BLaER1 treated with 17β-estradiol and CSF1 and Interleukin-3, amounts not matched to agents 10 nM and 100 nM (cell line): ENCODE measurements around the gene CD300LF.
A peak's percentile ranks its signal among the peaks of the same experiment; 100 is the strongest.

Experiments used
- H3K27ac ChIP-seq, 11 experiments: shearing (Covaris generic); formaldehyde crosslinking; 2 replicates each; pipeline ENCODE4 v1.8.1; 2022
- H3K27me3 ChIP-seq, 11 experiments: shearing (Covaris generic); formaldehyde crosslinking; 2 replicates each; pipeline ENCODE4 v1.8.1; 2022
- H3K36me3 ChIP-seq, 11 experiments: shearing (Covaris generic); formaldehyde crosslinking; 2 replicates each; pipeline ENCODE4 v1.8.1; 2022
- H3K4me1 ChIP-seq, 10 experiments: shearing (Covaris generic); formaldehyde crosslinking; 2 replicates each; pipeline ENCODE4 v1.8.1; 2022
- H3K4me2 ChIP-seq, 11 experiments: shearing (Covaris generic); formaldehyde crosslinking; 2 replicates each; pipeline ENCODE4 v1.8.1; 2022
- H3K4me3 ChIP-seq, 10 experiments: shearing (Covaris generic); formaldehyde crosslinking; 2 replicates each; pipeline ENCODE4 v1.8.1; 2022
- H3K9ac ChIP-seq, 11 experiments: shearing (Covaris generic); formaldehyde crosslinking; 2 replicates each; pipeline ENCODE4 v1.8.1; 2022
- H3K9me3 ChIP-seq, 11 experiments: shearing (Covaris generic); formaldehyde crosslinking; replicated peaks in 1 of 11; 2 replicates each; pipeline ENCODE4 v1.8.1; 2022
- H4K20me1 ChIP-seq, 11 experiments: shearing (Covaris generic); formaldehyde crosslinking; 2 replicates each; pipeline ENCODE4 v1.8.1; 2022
- Cebpa-rat ChIP-seq, 11 experiments: shearing (Covaris generic); IDR thresholded peaks; 2 replicates each; pipeline ENCODE4 v1.8.1; 2022

The CD300LF gene

DNA sequence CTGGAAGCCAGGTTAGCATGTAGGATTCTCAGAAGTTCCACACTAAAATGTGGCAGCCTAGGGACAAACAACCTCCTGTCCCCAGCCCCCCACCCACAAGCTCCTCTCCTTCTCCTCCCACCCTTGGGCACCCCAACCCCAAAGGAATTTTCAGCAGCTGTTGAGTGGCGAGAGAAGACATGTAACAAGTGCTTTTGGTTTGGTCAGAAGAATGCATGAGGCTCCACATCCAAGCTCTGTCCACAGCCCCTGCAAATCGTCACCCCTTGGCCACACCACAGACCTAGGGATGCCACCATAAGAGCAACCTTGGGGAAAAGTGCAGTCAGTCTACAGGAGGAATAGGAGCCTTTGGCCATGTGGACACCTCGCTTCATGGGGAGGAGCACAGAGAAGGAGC, 12.4 kb upstream of the CD300LF start:
- Histone ChIP-seq H3K9me3 (no peaks in the 10 kb centered on the region; a peak in 1 of 22 replicates), H3K9ac (no peak overlapping the region), H4K20me1 (no peaks in the 10 kb centered on the region), H3K27ac (no peak overlapping the region), H3K36me3 (no peaks in the 10 kb centered on the region), H3K27me3 (no peaks in the 10 kb centered on the region), H3K4me1 (peaks cover under 1 to 26% (median 9%) of the 10 kb centered on the region in 10 experiments; a peak in 19 of 20 replicates), H3K4me3 (no peak overlapping the region), H3K4me2 (no peak overlapping the region)
- TF ChIP-seq Cebpa-rat (IDR thresholded peaks at IDR 0.05), result no peak

DNA sequence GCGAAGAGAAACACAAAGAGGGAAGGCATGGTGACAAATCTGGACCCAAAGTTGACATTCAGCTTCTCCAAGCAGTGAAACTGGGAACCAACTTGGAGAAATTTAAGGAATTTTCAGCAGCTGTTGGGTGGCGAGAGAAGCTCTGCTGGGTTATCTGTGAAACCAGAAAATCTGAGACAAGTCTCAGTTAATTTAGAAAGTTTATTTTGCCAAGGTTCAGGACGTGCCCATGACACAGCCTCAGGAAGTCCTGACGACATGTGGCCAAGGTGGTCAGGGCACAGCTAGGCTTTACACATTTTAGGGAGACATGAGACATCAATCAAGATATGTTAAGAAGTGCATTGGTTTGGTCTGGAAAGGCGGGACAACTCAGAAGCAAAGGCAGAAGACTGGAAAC, 11.2 kb upstream of the CD300LF start:
- no peaks in the 10 kb centered on the region for H4K20me1 ChIP-seq
- no peak overlapping the region for H3K4me2 ChIP-seq
- TF ChIP-seq Cebpa-rat (IDR thresholded peaks at IDR 0.05), result no peak
- no peak overlapping the region for H3K27ac ChIP-seq
- H3K36me3 ChIP-seq, result no peaks in the 10 kb centered on the region
- no peaks in the 10 kb centered on the region; a peak in 1 of 22 replicates for H3K9me3 ChIP-seq
- no peak overlapping the region for H3K9ac ChIP-seq
- H3K4me1 ChIP-seq, result peaks cover 0 to 17% (median 0%) of the 10 kb centered on the region in 10 experiments; a peak in 6 of 20 replicates
- no peak overlapping the region for H3K4me3 ChIP-seq
- no peaks in the 10 kb centered on the region for H3K27me3 ChIP-seq

DNA sequence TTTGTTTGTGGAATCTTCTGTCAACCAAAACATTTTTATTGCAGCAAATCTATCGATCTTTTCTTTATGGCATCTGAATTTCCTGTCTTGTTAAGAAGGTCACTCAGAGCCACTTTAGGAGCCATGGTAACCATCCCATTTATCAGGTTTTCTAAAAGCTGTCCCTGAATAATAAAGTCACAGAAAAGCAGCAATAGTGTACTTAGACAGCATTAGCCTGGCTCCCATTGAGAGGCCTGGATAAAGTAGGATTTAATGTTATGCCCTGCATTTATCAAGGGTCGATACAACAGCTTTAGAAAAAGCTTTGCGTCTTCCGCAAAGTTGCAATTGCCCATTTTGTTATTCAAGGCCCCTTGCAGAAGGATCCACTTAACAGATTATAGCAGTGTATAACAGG, 10.1 kb upstream of the CD300LF start:
- no peaks in the 10 kb centered on the region for H3K9me3 ChIP-seq
- TF ChIP-seq Cebpa-rat (IDR thresholded peaks at IDR 0.05), result no peak
- H4K20me1 ChIP-seq, result no peaks in the 10 kb centered on the region
- no peak overlapping the region for H3K4me2 ChIP-seq
- H3K4me1 ChIP-seq, result peaks cover 0 to 17% (median 0%) of the 10 kb centered on the region in 10 experiments; a peak in 6 of 20 replicates
- H3K9ac ChIP-seq, result no peak overlapping the region
- H3K4me3 ChIP-seq, result no peak overlapping the region
- H3K27ac ChIP-seq, result no peak overlapping the region
- H3K27me3 ChIP-seq, result no peaks in the 10 kb centered on the region
- no peaks in the 10 kb centered on the region for H3K36me3 ChIP-seq

DNA sequence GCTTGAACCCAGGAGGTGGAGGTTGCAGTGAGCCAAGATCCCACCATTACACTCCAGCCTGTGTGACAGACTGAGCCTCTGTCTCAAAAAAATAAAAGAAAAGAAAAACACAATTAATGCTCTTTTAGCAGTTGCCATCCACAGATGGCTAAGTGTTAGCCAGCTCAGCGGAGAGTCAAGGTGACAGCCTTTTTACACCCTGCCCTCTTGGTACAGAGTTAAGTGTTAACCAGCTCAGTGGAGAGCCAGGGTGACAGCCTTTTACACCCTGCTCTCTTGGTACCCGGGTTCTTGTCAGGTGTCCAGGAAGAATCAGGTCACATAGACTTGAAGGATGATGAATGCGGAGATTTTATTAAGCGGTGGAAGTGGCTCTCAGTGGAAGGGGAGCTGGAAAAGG, 7.8 kb upstream of the CD300LF start:
- Histone ChIP-seq H4K20me1 (no peaks in the 10 kb centered on the region), H3K4me3 (no peak overlapping the region), H3K27ac (no peak overlapping the region), H3K9me3 (no peaks in the 10 kb centered on the region), H3K36me3 (no peaks in the 10 kb centered on the region), H3K9ac (no peak overlapping the region), H3K27me3 (no peaks in the 10 kb centered on the region), H3K4me2 (no peak overlapping the region), H3K4me1 (peaks cover 0 to 2% (median under 1%) of the 10 kb centered on the region in 10 experiments; a peak in 13 of 20 replicates)
- no peak for TF ChIP-seq Cebpa-rat (IDR thresholded peaks at IDR 0.05)

DNA sequence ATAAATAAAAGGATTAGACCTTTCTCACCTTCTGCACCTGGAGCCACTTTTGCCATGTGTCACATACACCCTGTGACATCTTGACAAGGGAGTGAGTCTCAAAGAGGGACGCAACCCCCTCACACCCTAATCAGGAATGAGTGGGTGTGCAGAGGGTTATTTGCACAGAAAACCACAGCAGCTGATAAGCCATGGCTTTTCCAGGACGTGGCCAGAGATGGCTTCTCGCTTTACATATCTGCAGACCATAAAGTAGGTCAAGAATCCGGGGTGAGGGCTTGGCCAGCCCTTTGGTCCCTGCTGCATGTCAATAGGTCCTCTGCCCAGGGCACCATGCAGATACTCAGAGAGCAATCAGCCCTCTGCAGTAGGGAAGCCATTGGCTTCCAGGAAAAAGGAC, 2.4 kb upstream of the CD300LF start:
- Histone ChIP-seq H3K27me3 (no peaks in the 10 kb centered on the region), H3K36me3 (no peaks in the 10 kb centered on the region), H3K4me3 (no peak overlapping the region), H3K4me1 (peaks cover 10 to 53% (median 36%) of the 10 kb centered on the region in 10 experiments), H4K20me1 (no peaks in the 10 kb centered on the region), H3K9ac (0 out of 22 replicates have a peak overlapping the region, but pooled peaks of 1 of the 11 experiments have one; percentile 15), H3K9me3 (no peaks in the 10 kb centered on the region), H3K4me2 (peak overlapping the region in 10 of 11 experiments; percentile 6 to 96 (median 51); a peak in 18 of 22 replicates), H3K27ac (no peak overlapping the region)
- TF ChIP-seq Cebpa-rat (IDR thresholded peaks at IDR 0.05), result no peak

DNA sequence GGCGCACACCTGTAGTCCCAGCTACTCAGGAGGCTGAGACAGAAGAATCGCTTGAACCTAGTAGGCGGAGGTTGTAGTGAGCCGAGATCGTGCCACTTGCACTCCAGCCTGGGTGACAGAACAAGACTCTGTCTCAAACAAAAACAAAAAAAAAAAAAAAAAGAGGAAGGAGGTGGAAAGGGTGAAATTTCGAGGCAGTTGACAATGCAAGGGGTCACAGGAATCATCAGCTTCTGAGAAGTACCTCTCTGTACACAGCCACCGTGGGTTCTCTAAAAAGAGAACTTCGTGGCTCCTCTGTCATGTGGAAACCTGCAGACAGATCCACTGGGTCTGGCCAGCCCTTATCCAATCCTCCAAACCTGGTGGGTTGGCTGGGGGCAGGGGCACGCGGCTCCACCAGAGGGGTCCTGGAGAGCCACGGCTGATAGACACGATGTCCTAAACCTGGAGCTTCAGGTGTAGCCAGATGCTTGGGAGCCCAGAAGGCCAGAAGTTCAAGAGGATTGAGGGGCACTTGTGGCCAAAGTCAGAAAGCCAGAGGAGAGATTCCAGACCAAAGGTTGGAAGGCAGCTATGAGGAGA, 540 bp upstream of the CD300LF start:
- Histone ChIP-seq H3K27ac (peak overlapping the region in 8 of 11 experiments; percentile 39 to 80 (median 59); a peak in 15 of 22 replicates), H3K4me2 (peak overlapping the region; percentile 32 to 96 (median 82); a peak in 20 of 22 replicates), H3K9me3 (no peaks in the 10 kb centered on the region), H3K36me3 (no peaks in the 10 kb centered on the region), H3K4me1 (peaks cover 10 to 70% (median 36%) of the 10 kb centered on the region in 10 experiments), H4K20me1 (peaks cover 0 to 15% (median 0%) of the 10 kb centered on the region in 11 experiments; a peak in 1 of 22 replicates), H3K9ac (peak overlapping the region in 4 of 11 experiments; percentile 17 to 72 (median 65); a peak in 7 of 22 replicates), H3K27me3 (no peaks in the 10 kb centered on the region), H3K4me3 (peak overlapping the region in 1 of 10 experiments; percentile 59; a peak in 1 of 20 replicates)
- TF ChIP-seq Cebpa-rat (IDR thresholded peaks at IDR 0.05), result no peak

DNA sequence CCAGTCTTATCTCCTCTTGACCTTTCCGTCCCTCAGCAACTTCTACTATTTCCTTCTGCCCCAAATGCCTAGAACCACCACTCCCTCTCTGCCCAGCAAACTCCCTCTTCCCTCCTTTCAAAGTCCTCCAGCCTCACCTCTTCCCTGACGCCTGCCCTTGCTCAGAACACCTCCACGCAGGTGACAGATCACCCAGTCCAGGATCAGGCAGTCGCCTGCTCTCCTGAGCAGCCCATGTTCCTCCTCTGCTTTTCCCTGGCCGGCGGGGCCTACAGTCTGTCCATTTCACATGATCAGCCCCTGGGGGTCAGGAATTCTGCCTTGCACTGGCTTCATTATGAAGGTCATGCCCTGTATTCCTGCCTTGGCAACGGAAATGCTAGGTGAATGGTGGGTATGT, 422 bp downstream of the CD300LF start:
- no peak for TF ChIP-seq Cebpa-rat (IDR thresholded peaks at IDR 0.05)
- H4K20me1 ChIP-seq, result peaks cover 0 to 24% (median 0%) of the 10 kb centered on the region in 11 experiments; a peak in 2 of 22 replicates

DNA sequence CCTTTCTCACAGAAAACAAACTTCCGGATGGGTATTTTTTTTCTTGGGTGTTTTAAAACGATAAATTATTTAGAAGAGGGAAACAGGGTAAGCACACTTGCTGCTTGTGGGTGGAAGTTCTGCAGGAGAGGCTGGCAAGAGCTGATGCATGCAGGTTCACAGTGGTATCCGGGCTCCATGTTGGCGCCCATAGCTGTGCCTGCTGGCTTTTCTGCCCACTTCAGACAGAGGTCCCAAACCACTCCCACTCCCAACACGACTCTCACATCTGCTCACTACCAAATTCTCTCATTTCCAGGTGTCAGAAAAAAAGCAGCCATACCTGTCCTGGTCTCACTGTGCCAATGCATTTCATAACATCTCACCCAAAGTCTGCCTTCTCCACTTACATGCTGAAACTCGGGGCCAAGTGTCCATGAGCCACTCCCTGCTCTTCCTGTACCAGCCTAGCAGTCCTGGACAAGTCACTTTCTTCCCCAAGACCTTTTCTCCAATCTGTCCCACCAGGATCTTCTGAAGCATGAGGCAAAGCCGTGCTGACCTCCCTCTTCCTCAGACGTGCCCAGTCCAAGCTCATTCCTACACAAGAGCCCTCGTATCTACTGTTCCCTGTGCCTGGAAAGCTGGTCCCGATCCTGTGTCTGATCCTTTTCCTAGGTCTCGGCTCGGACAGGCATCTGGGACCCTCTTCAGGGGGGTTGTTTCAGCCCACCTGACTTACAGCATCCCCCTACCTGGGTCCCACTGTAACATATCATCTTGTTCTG, 1.5 kb downstream of the CD300LF start:
- peak overlapping the region in 3 of 10 experiments; percentile 22 to 59 (median 58); a peak in 5 of 20 replicates for H3K4me3 ChIP-seq
- peak overlapping the region in 5 of 11 experiments; percentile 50 to 96 (median 93); a peak in 10 of 22 replicates for H3K4me2 ChIP-seq
- H4K20me1 ChIP-seq, result peaks cover 0 to 35% (median 0%) of the 10 kb centered on the region in 11 experiments; a peak in 2 of 22 replicates
- H3K4me1 ChIP-seq, result peaks cover 10 to 78% (median 36%) of the 10 kb centered on the region in 10 experiments
- no peak overlapping the region; a peak in 1 of 22 replicates for H3K27ac ChIP-seq
- H3K27me3 ChIP-seq, result no peaks in the 10 kb centered on the region
- no peaks in the 10 kb centered on the region for H3K9me3 ChIP-seq
- H3K9ac ChIP-seq, result peak overlapping the region in 3 of 11 experiments; percentile 4 to 78 (median 71); a peak in 4 of 22 replicates
- H3K36me3 ChIP-seq, result peaks cover 0 to 11% (median 0%) of the 10 kb centered on the region in 11 experiments; a peak in 2 of 22 replicates
- TF ChIP-seq Cebpa-rat (IDR thresholded peaks at IDR 0.05), result no peak

More for the DNA sequence above, 422 bp downstream of the CD300LF start:
- Histone ChIP-seq H3K9ac (peak overlapping the region in 8 of 11 experiments; percentile 14 to 78 (median 65); a peak in 14 of 22 replicates), H3K4me1 (peaks cover 10 to 76% (median 36%) of the 10 kb centered on the region in 10 experiments), H3K9me3 (no peaks in the 10 kb centered on the region), H3K4me2 (peak overlapping the region; percentile 32 to 96 (median 82)), H3K27me3 (no peaks in the 10 kb centered on the region), H3K4me3 (peak overlapping the region in 6 of 10 experiments; percentile 44 to 64 (median 58); a peak in 12 of 20 replicates), H3K27ac (peak overlapping the region in 9 of 11 experiments; percentile 42 to 80 (median 58); a peak in 16 of 22 replicates), H3K36me3 (peaks cover 0 to 3% (median 0%) of the 10 kb centered on the region in 11 experiments; a peak in 1 of 22 replicates)

DNA sequence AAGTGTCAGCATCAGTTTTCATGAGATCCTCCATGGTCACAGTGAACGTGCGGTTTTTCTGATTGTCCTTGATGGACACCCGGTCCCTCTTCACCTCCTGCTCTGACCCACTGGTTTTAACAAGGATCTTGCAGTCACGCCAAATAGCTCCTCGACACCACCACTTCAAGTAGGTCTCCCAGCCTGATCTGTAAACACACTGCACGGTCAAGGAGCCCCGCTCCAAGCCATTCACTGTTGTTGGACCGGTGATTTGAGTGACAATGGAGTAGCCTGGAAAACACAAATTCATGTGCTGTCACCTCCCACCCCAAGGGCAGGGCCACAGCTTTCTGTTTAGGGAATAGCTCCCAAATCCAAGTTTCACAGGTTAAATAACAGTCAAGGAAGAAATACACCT, 8.2 kb downstream of the CD300LF start:
- peaks cover 0 to 45% (median 3%) of the 10 kb centered on the region in 10 experiments; a peak in 9 of 20 replicates for H3K4me1 ChIP-seq
- H3K4me2 ChIP-seq, result no peak overlapping the region
- no peak overlapping the region for H3K9ac ChIP-seq
- no peak overlapping the region for H3K27ac ChIP-seq
- H4K20me1 ChIP-seq, result peaks cover 0 to 75% (median 0%) of the 10 kb centered on the region in 11 experiments; a peak in 2 of 22 replicates
- H3K4me3 ChIP-seq, result no peak overlapping the region
- H3K9me3 ChIP-seq, result no peaks in the 10 kb centered on the region
- H3K36me3 ChIP-seq, result peaks cover 0 to 65% (median 0%) of the 10 kb centered on the region in 11 experiments; a peak in 6 of 22 replicates
- H3K27me3 ChIP-seq, result no peaks in the 10 kb centered on the region
- no peak for TF ChIP-seq Cebpa-rat (IDR thresholded peaks at IDR 0.05)
